ENCODE results near the gene WNK3. TPM values are rescaled to one million over a fixed set of nuclear protein-coding genes. Genes with fewer than 3 reads are reported as not detected.

Gene WNK3
- polyA plus RNA-seq, 3 donors, result not detected

DNA sequence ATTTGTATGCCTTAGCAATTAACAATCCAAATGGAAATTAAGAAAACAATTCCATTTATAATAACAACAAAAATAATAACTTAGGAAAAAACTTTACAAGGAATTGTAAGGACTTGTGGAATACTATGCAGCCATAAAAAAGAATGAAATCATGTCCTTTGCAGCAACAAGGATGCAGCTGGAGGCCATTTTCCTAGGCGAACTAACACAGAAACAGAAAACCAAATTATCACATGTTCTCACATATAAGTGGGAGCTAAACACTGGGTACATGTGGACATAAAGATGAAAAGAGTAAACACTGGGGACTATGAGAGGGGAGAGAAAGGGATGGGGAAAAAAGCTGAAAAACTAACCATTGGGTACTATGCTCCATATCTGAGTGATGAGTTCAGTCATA, 77.4 kb downstream of the WNK3 start:
- no peak overlapping the region for H3K9ac ChIP-seq (ENCODE audit: insufficient read depth, low read length, poor library complexity, severe bottlenecking)
- H3K9me3 ChIP-seq (replicated peaks in 1 of 2; ENCODE audit: control insufficient read depth in 1 of 2, insufficient read depth in 1 of 2, low read length in 2 of 2), result no peaks in the 10 kb centered on the region
- H2AFZ ChIP-seq (ENCODE audit: insufficient read depth, low read depth, low read length, poor library complexity, severe bottlenecking), result no peak overlapping the region
- Mint-ChIP-seq H3K4me1 (no peaks in the 10 kb centered on the region), H3K36me3 (no peaks in the 10 kb centered on the region), H3K27ac (no peak overlapping the region), H3K4me3 (no peak overlapping the region), H3K9me3 (peaks cover 0 to 4% (median 0%) of the 10 kb centered on the region in 7 donors), H3K27me3 (ENCODE audit: low read depth in 3 of 3) (peaks cover 0 to 3% (median 0%) of the 10 kb centered on the region in 3 donors)
- H3K4me1 ChIP-seq (ENCODE audit: control insufficient read depth in 1 of 2, insufficient read depth in 2 of 2, low read length in 2 of 2), result no peaks in the 10 kb centered on the region
- no peak overlapping the region for H3K4me3 ChIP-seq (replicated peaks in 1 of 3; ENCODE audit: low read depth in 2 of 3, low read length in 3 of 3)
- no peaks in the 10 kb centered on the region for H3K79me2 ChIP-seq (ENCODE audit: insufficient read depth, low read length)
- no CpG with 5 or more reads among the region's 1 CpG for WGBS (ENCODE audit: insufficient coverage)
- no peak overlapping the region for H3K27ac ChIP-seq (ENCODE audit: low read depth in 1 of 2, low read length in 2 of 2)
- intact Hi-C loops (cut with micrococcal nuclease), result no loop called here
- DNase-seq, result no peak
- H4K20me1 ChIP-seq (ENCODE audit: insufficient read depth, low read length), result no peaks in the 10 kb centered on the region
- no peak for TF ChIP-seq CTCF (IDR thresholded peaks at IDR 0.05)
- no peak overlapping the region for H3K4me2 ChIP-seq (replicated peaks; ENCODE audit: extremely low read depth, low read length, poor library complexity, severe bottlenecking)
- no peaks in the 10 kb centered on the region for H3K36me3 ChIP-seq (replicated peaks in 1 of 2; ENCODE audit: control insufficient read depth in 1 of 2, insufficient read depth in 2 of 2, low read length in 2 of 2)
- H3K27me3 ChIP-seq (ENCODE audit: control insufficient read depth in 2 of 2, insufficient read depth in 2 of 2, low read length in 2 of 2), result no peaks in the 10 kb centered on the region

DNA sequence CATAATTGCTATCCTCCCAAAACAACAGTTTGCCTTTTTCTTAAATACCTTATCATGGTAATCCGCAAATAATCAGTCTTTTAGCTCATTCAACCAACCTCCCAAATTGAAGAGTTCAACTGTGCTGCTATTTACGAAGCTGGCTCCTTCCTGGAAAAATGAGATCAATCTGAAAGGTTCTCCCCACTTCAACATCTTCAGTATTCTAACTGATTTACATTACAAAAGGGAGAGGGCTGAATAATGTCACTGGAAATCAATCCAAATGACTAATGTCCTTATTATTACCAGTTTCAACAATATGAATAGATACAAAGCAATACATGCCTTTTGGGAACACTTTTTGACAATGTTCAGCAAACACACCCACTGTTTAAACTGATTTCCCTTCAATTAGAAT, 86.2 kb downstream of the WNK3 start:
- DNase-seq, result no peak
- Histone ChIP-seq H3K9me3 (replicated peaks in 1 of 2; ENCODE audit: control insufficient read depth in 1 of 2, insufficient read depth in 1 of 2, low read length in 2 of 2) (no peaks in the 10 kb centered on the region), H3K36me3 (replicated peaks in 1 of 2; ENCODE audit: control insufficient read depth in 1 of 2, insufficient read depth in 2 of 2, low read length in 2 of 2) (no peaks in the 10 kb centered on the region), H3K79me2 (ENCODE audit: insufficient read depth, low read length) (no peaks in the 10 kb centered on the region), H3K9ac (ENCODE audit: insufficient read depth, low read length, poor library complexity, severe bottlenecking) (no peak overlapping the region), H3K27me3 (ENCODE audit: control insufficient read depth in 2 of 2, insufficient read depth in 2 of 2, low read length in 2 of 2) (no peaks in the 10 kb centered on the region), H3K4me2 (replicated peaks; ENCODE audit: extremely low read depth, low read length, poor library complexity, severe bottlenecking) (no peak overlapping the region), H4K20me1 (ENCODE audit: insufficient read depth, low read length) (no peaks in the 10 kb centered on the region), H3K27ac (ENCODE audit: low read depth in 1 of 2, low read length in 2 of 2) (no peak overlapping the region), H3K4me3 (replicated peaks in 1 of 3; ENCODE audit: low read depth in 2 of 3, low read length in 3 of 3) (no peak overlapping the region), H3K4me1 (ENCODE audit: control insufficient read depth in 1 of 2, insufficient read depth in 2 of 2, low read length in 2 of 2) (no peaks in the 10 kb centered on the region), H2AFZ (ENCODE audit: insufficient read depth, low read depth, low read length, poor library complexity, severe bottlenecking) (no peak overlapping the region)
- H3K9me3 Mint-ChIP-seq, result no peaks in the 10 kb centered on the region
- H3K27ac Mint-ChIP-seq, result no peak overlapping the region
- TF ChIP-seq CTCF (IDR thresholded peaks at IDR 0.05), result no peak
- H3K4me1 Mint-ChIP-seq, result no peaks in the 10 kb centered on the region
- no peaks in the 10 kb centered on the region for H3K36me3 Mint-ChIP-seq
- WGBS (ENCODE audit: insufficient coverage), result no CpG with 5 or more reads among the region's 2 CpGs
- H3K27me3 Mint-ChIP-seq (ENCODE audit: low read depth in 3 of 3), result peaks cover 0 to 10% (median 1%) of the 10 kb centered on the region in 3 donors
- H3K4me3 Mint-ChIP-seq, result no peak overlapping the region
- intact Hi-C loops (cut with micrococcal nuclease), result no loop called here

All from CD14-positive monocyte (primary cell).